BE2C (cell line): ENCODE data around the gene CD24.

ENCODE experiments used
- DNase-seq: peaks from one replicate; pipeline ENCODE4 v3.0.0-alpha.2; 2020
- H3K27me3 ChIP-seq: fragments of 250-450 bp; sonication (Bioruptor Pico); 2 replicates; pipeline ENCODE4 v1.5.1; 2020; ENCODE audit warnings: mild to moderate bottlenecking
- H3K36me3 ChIP-seq: fragments of 250-450 bp; sonication (Bioruptor Pico); 2 replicates; pipeline ENCODE4 v1.5.1; 2020; ENCODE audit warnings: mild to moderate bottlenecking
- H3K4me1 ChIP-seq: fragments of 250-450 bp; sonication (Bioruptor Pico); 2 replicates; pipeline ENCODE4 v1.5.1; 2020
- H3K4me3 ChIP-seq: 2 replicates; pipeline ENCODE4 v1.5.1; 2011; ENCODE audit warnings: low read depth, low read length
- H3K9me3 ChIP-seq: fragments of 250-450 bp; sonication (Bioruptor Pico); 2 replicates; pipeline ENCODE4 v1.5.1; 2020
- TF ChIP-seq, protein P1 (sequence below): IDR thresholded peaks from 2 replicates; pipeline ENCODE4 v1.5.1; 2012; ENCODE audit warnings: mild to moderate bottlenecking, low read depth, low read length

CD24 gene

DNA sequence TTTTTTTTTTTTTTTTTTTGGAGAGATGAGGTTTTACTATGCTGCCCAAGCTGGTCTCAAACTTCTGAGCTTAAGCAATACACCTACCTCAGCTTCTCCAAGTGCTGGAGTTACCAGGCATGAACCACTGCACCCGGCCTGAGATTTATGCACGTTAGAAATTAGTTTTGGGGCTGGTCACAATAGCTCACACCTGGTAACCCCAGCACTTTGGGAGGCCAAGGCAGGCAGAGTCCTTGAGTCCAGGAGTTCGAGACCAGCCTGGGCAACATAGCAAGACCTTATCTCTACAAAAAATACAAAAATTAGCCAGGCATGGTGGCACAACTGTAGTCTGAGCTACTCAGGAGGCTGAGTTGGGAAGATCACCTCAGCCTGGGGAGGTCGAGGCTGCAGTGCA is 51.9 kb downstream of the CD24 start:
- no peak for DNase-seq
- Histone ChIP-seq H3K4me3 (no peak overlapping the region), H3K36me3 (no peaks in the 10 kb centered on the region), H3K9me3 (no peaks in the 10 kb centered on the region), H3K4me1 (peaks cover 4% of the 10 kb centered on the region), H3K27me3 (no peaks in the 10 kb centered on the region)
- TF ChIP-seq, protein P1, sequence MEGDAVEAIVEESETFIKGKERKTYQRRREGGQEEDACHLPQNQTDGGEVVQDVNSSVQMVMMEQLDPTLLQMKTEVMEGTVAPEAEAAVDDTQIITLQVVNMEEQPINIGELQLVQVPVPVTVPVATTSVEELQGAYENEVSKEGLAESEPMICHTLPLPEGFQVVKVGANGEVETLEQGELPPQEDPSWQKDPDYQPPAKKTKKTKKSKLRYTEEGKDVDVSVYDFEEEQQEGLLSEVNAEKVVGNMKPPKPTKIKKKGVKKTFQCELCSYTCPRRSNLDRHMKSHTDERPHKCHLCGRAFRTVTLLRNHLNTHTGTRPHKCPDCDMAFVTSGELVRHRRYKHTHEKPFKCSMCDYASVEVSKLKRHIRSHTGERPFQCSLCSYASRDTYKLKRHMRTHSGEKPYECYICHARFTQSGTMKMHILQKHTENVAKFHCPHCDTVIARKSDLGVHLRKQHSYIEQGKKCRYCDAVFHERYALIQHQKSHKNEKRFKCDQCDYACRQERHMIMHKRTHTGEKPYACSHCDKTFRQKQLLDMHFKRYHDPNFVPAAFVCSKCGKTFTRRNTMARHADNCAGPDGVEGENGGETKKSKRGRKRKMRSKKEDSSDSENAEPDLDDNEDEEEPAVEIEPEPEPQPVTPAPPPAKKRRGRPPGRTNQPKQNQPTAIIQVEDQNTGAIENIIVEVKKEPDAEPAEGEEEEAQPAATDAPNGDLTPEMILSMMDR = no peak
